Astrocyte of the spinal cord (primary cell): Measurements from ENCODE around the gene MDFI.

Source experiments
- DNase-seq: peaks from one replicate; pipeline ENCODE4 v3.0.0; 2011; ENCODE audit warnings: low read depth, low spot score
- H3K4me3 ChIP-seq: 2 replicates; pipeline ENCODE4 v1.5.1; 2011; ENCODE audit warnings: low read depth, mild to moderate bottlenecking, low read length, moderate library complexity
- in situ Hi-C: cut with HindIII; loops from 2 replicates; pipeline ENCODE4 v1.10.0; 2017; ENCODE audit warnings: low sequenced_read_pairs
- TF ChIP-seq, protein P1 (sequence below): IDR thresholded peaks from 2 replicates; pipeline ENCODE4 v1.5.1; 2012; ENCODE audit warnings: low read depth, mild to moderate bottlenecking, low read length, inconsistent platforms

Gene MDFI

DNA sequence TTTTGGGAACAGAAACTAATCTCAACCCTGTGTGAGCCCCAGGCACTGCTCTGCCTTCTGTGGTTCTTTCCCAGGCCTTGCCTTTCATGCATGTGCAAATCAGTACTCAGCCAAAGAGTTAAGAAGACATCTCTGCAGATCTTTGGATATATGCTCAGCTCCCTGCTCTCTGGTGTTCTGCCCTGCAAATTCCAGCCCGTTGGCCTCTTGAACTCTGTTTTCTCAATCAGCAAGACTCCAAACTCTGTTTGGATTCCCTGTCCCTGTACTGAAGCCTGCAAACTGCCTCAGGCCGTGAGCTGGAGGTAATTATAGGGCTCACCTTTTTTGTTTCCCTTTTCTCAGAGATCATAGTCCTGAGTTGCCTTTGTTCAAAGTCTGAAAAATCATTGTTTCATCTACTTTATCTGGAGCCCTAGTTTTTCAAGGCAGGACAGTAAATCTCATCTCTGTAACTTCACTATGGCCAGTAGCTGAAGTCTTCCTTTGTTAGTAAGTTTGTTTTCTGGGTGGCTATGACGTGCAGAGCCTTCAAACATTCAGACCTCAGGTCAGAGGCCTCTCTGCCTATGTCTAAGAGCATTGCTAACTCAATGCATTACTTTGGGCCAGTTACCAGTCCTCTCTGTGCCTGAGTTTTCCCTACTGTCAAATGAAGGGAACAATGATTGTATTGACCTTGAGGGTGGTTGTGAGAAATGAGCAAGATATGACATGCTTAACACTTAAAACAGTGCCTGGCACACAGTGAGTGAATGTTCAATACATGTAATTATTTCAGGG is 15.9 kb upstream of the MDFI start:
- TF ChIP-seq, protein P1, sequence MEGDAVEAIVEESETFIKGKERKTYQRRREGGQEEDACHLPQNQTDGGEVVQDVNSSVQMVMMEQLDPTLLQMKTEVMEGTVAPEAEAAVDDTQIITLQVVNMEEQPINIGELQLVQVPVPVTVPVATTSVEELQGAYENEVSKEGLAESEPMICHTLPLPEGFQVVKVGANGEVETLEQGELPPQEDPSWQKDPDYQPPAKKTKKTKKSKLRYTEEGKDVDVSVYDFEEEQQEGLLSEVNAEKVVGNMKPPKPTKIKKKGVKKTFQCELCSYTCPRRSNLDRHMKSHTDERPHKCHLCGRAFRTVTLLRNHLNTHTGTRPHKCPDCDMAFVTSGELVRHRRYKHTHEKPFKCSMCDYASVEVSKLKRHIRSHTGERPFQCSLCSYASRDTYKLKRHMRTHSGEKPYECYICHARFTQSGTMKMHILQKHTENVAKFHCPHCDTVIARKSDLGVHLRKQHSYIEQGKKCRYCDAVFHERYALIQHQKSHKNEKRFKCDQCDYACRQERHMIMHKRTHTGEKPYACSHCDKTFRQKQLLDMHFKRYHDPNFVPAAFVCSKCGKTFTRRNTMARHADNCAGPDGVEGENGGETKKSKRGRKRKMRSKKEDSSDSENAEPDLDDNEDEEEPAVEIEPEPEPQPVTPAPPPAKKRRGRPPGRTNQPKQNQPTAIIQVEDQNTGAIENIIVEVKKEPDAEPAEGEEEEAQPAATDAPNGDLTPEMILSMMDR = no peak

DNA sequence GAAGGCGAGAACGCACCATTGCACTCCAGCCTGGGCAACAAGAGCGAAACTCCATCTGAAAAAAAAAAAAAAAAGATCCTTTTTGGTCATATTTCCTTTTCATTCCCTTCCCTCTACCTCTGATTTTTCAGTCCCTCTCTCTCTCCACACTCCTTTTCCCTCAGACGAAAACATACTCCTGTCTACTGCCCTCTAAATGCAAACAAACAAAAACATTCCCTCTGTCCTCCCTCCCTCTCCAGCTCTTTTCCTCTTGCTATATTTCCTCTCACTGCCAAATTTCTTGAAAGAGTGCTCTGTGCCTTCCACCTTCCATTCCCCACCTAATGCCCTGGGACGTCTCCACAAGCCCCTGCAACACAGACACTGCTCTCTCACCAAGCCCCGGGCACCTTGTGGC is 14.9 kb upstream of the MDFI start:
- TF ChIP-seq, protein P1 = no peak
- in situ Hi-C loops = no loop called here
- H3K4me3 ChIP-seq = no peak overlapping the region
- DNase-seq = no peak

More for the DNA sequence above, 15.9 kb upstream of the MDFI start:
- no peak for DNase-seq
- in situ Hi-C loops = no loop called here
- H3K4me3 ChIP-seq = no peak overlapping the region

DNA sequence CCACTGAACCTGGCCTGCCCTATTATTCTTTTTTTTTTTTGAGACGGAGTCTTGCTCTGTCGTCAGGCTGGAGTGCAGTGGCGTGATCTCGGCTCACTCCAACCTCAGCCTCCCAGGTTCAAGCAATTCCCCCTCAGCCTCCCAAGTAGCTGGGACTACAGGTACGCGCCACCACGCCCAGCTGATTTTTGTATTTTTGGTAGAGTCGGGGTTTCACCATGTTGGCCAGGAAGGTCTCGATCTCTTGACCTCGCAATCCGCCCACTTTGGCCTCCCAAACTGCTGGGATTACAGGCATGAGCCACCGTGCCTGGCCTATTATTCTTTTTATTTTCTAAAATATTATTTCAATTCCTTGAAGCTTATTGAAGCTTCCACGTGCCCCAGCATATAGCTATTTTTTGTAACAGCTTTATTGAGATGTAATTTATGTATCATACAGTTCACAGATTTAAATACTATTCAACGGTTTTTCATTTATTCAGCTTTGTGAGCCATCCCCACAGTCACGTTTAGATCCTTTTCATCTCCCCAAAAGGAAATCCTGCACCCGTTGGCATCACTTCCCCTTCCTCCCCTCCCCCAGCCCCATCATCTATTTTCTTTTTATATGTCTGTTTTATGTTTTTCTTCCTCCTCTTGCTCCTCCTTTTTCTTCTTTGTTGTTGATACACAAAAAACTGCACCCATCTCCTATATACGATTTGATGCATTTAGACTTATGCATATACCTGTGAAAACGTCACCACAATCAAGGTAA is 13.5 kb upstream of the MDFI start:
- no peak for DNase-seq
- in situ Hi-C loops = no loop called here
- TF ChIP-seq, protein P1 = no peak
- no peak overlapping the region for H3K4me3 ChIP-seq

DNA sequence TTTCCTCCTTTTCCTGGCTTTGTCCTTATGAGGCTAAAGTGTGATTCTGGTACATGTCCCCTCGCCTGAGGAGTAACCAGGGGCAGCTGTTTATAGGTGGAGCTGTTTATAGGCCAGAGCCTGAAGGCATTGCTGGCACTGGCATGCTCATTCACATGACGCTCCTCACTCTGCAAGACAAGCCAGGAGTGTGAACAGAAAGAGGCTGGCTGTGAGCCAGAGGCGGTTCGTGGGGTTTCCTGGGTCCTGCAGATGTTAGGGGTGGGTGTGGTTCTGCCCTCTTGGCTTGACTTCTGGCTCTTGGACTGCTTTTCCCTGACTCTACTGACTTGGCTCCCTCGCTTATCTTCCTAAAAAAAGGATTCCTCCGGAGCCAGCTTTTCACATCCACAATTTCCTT is 12.8 kb upstream of the MDFI start:
- in situ Hi-C loops = no loop called here
- TF ChIP-seq, protein P1 = no peak
- no peak overlapping the region for H3K4me3 ChIP-seq
- DNase-seq = no peak

DNA sequence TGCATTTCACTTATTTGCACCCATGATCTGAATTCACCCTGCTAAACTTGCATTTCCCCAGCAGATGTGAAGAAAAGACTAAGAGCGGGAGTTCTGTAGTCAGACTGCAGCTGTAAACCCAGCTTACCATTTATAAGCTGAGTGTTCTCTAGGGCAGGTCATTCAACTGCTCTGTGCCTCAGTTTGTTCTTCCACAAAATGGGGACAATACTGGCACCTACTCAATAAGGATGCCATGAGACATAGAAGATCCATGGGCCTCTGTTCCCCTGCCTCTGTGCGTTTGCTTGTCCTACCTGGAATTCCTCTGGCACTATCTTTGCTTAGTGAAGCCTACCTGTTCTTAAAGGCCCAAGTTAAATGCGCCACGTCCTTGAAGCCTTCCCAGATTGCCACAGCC is 12.2 kb upstream of the MDFI start:
- DNase-seq = no peak
- TF ChIP-seq, protein P1 = no peak
- in situ Hi-C loops = no loop called here
- H3K4me3 ChIP-seq = no peak overlapping the region

DNA sequence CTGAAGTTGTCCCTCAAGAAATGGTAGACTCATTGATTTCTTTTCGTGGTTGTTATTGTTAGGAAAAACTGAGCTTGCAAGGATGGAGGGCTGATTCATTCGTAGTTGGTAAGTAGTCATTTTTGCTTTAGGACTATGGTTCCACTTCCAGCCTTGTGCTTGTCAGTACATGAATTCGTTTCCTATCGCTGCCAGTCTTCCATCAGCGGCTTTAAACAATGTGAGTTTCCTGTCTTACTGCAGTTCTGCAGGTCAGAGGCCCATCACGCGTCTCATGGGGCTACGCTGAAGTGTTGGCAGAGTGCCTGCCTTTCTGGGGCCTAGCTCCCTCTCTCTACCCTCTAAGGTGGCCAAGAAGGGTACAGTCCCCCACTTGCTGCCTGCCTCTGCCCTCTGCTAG is 11.4 kb upstream of the MDFI start:
- TF ChIP-seq, protein P1 = no peak
- in situ Hi-C loops = no loop called here
- no peak overlapping the region for H3K4me3 ChIP-seq
- no peak for DNase-seq
